NCI-H524 (cell line): Measurements from ENCODE around the gene SLC9C1.

Experiments
- DNase-seq, 2 experiments: peaks; one replicate each; lab custom pipeline; 2025; lab: John Stamatoyannopoulos, UW

SLC9C1 gene

GRCh38 chr3:112306825-112307224 is 12.8 kb upstream of the SLC9C1 start:
- DNase-seq = no peak

- no peak for DNase-seq
These were observed 10.6 kb upstream of the SLC9C1 start for GRCh38 chr3:112304611-112305010.

DNA sequence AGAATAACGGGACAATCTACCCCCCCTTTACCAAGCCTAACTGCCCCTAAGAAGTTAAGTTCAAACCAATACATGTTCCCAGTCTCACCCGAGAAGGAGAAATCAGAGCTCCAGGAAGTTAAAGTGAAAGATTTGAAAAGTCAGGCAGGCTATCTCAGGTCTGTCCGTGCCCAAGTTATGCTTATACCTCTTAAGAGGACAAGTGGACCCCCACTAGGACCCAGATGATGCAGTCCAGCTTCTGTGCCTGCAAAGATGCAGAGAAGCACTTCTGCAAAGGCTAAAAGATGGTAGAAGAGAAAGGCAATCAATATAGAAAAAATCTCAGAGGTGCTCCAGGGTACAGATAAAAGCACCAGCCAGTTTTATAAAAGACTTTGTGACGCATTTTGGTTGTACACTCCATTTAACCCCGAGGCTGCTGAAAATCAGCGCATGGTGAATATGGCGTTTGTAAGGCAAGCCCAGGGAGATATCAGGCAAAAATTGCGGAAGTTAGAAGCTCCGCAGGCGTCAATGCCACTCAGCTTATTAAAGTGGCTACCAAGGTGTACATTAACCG is 9.8 kb upstream of the SLC9C1 start:
- no peak for DNase-seq

DNA sequence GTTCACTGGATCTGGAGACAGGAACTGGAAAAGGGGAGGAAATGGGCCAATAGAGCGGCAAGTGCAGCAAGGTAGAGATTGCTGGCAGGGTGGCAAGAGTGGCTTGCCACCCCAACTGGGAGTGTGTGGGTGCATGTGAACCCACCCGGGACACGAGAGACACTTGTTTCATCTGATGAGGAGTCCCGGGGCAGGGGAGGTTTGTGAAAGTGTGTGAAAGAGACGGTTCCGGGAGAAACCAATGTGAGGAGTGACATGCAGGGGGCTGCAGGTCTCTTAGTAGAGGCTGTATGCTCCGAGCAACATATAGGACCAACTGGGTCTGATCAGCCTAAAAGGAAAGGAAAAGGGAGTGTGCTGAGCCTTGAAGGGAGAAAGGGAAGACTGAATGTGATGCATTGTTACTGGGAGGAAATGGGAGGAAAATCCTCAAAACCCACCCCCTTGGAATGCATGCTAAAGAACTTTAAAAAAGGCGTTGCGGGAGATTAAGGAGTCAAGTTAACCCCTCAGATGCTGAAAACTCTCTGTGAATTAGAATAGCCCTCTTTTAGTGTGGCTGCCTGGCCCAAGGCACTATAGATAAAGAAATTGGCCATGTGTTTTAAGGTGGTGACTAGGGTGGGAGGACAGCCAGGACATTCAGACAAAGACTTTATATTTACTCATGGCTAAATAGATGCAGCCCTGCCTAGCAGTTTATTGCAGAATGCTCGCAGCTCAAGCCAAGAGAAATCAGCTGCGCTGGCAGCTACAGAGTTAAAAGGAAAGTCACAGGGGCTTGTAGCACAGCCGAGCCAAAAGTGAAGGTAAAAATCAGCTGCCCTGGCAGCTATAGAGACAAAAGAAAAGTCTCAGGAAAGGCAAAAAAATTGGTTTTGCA is 9.1 kb upstream of the SLC9C1 start:
- no peak for DNase-seq

- peak; percentile 35 to 70 for DNase-seq
These were observed 8.3 kb upstream of the SLC9C1 start for GRCh38 chr3:112302150-112302830.

DNA sequence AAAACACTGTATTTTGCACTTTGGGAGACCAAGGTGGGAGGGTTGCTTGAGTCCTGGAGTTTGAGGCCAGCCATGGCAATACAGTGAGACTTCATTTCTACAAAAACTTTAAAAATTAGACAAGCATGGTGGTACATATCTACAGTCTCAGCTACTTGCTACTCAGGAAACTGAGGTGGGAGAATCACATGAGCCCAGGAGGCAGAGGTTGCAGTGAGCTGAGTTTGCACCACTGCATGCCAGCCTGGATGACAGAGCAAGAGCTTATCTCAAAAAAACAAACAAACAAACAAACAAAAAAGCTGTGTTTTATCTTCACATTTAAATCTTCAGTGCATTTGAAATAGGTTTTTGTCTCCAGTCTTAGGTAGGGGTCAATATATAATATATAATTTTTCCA is 4.8 kb upstream of the SLC9C1 start:
- DNase-seq = no peak

DNA sequence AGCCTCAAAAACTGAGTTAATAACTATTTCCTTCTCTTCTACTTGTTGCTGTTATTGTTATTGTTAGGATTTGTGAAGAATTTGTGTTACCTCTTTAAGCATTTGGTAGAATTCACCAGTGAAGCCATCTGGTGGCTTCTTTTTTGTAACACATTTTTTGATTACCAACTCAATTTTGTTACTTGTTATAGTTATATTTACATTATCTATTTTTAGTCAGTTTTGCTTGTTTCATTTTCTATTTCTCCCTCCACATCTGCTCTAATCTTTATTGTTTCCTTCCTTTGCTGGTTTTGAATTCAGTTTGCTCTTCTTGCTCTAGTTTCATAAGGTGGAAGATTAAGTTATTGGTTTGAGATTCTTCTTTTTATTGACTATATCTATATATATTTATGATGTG is 3.7 kb upstream of the SLC9C1 start:
- no peak for DNase-seq

GRCh38 chr3:112289011-112289410 is 5.0 kb downstream of the SLC9C1 start:
- DNase-seq = no peak

DNA sequence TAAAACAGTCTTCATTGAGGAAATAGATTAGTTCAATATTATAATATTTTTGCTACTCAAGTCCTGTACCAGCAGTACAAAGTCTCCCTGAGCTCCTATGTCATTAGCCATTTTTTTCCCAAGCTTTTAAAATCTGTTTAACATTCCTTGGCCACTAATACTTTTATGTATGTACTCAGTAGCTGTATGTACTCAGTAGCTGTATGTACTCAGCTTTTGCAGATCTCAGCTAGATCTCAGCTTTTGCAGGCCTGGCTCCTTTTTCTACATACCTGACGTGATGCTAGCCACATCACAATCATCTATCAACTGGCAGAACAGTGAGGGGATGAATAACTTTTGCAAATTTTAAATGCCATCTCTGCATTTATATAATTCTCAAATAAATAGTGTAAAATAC is 13.8 kb downstream of the SLC9C1 start:
- no peak for DNase-seq

- no peak for DNase-seq
These were observed 20.5 kb downstream of the SLC9C1 start for GRCh38 chr3:112273536-112273935.

DNA sequence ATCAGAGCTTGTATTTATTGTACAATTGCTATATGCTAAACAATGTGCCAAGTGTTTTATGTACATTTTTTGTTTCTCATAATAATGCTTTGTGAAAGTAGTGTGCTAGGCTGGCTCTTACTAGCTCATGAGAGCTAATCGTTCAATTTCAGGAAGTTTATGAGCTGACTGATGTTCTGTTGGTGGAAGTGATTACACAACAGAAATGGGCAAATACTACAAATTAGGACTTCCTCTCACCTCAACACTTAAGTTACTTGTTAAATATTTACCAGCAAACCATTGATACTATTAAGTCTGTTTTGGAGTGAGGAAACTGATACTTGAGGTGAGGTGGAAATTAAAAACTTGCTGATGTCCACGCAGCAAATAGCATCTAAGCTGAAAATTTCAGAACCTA is 32.3 kb downstream of the SLC9C1 start:
- no peak for DNase-seq

- DNase-seq = no peak
These were observed 33.5 kb downstream of the SLC9C1 start for GRCh38 chr3:112260563-112260962.

GRCh38 chr3:112253301-112253971 is 40.6 kb downstream of the SLC9C1 start:
- no peak for DNase-seq

- DNase-seq = no peak
These were observed 46.1 kb downstream of the SLC9C1 start for GRCh38 chr3:112247900-112248299.

DNA sequence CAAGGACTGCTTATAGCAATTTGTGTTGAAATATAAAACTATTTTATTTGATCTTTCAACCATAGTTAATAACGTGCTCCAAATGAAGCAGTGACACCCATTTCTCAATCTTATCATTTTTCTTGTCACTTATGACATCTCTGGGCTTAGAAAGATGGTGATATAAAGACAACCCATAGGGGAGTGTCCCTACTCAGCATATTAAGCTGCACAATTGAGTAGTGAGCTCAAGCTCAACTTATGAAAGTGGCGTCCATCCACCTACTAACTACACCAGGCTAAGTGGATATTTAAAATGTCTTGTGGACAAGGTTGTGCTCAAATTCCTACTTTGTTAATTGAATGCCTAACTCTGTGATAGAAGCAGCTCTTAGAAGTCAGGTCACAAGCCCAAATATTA is 46.7 kb downstream of the SLC9C1 start:
- no peak for DNase-seq

DNA sequence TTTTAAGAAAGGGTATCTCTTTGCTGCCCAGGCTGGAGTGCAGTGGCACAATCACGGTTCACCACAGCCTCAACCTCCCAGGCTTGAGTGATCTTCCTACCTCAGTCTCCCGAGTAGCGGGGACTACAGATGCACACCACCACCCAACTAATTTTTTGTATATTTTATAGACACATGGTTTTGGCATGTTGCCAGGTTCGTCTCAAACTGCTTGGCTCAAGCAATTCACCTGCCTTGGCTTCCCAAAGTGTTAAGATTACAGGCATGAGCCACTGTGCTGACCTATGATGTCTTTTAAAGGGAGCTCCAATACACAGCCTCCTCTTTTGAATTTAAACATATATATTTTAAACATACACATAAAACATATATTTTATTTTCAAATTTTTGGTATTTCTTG is 60.9 kb downstream of the SLC9C1 start:
- no peak for DNase-seq

DNA sequence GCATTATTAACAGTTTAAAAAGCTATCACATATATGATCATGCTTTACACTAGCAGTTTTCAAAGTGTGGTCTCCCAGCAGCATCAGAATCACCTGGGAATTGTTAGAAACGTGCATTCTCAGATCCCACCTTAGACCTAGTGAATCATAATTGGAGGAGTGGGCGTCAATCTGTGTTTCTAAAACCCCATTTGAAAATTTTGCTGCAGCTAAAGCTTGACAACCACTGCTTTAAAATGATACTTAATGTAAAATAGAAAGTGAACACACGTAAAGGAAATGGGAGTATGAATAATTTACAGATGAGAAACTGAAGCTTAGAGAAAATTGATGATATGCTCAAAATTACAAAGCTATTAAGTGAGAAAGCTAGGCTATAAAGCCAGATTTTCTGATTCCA is 62.3 kb downstream of the SLC9C1 start:
- no peak for DNase-seq

DNA sequence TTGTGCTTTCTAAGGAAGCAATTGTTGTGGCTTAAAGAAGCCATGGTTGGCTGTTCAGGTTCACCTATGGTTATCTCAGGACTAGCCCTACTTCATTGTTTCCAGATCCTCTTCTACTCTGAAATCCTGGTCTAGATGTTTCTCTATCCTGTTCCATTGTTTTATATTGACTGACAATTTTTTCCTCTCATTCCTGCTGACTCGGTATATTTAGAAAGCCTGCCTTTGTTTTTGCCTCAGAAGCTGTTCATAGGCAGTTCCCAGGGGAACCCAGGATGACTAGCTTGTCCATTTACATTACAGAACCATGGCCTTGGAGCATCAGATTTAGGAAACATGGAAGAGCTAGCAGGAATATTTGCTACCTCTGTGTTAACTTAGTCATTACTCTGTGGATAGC is 64.0 kb downstream of the SLC9C1 start:
- DNase-seq = no peak

- DNase-seq = no peak
These were observed 65.2 kb downstream of the SLC9C1 start for GRCh38 chr3:112228786-112229185.

DNA sequence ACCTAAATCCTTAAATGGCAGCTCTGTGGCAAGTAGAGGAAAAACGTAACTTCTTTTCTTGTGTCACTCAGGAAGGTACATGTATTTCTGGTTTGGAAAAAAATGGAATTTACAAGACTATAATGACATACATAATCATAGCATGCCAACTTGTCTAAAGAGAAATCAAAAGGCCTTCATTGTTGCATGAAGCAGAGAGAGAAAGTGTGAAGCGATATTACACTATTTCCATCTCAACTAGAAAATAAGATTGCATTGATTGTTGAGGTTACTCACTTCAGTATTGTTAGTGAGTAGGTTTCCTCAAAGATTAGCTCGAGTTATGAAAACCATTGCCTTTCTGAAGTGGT is 93.7 kb downstream of the SLC9C1 start:
- DNase-seq = no peak

DNA sequence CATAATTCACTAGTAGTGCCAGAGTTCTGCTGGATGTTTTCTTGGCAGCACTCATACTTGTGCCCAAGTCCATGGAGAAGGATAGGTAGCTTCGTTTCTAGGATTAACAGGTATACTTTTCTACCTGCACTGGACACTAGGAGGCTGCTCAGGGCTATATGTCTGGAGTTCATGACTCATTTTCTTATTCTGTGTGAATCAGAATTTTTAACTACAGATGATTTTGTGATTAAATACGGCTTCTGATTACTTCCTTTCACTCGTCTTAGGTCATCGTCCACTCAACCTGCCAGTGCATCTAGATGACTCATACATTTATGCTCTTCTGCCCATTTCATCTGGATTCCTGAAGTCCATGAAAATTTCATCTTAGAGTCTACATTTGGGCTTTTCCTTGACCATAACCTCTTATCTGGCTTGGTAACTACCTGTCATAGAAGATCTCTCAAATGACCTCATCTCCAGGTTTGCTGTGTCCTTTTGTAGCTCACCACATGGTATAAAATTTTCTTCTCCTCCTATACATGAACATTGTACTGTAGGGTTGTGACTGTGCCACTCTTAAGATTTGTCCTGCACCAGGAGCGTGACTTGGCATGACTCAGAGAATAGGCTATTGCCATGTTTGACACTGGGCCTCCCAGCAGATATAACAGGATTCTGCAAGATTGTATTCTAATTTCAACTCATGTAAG is 94.2 kb downstream of the SLC9C1 start:
- DNase-seq = no peak

DNA sequence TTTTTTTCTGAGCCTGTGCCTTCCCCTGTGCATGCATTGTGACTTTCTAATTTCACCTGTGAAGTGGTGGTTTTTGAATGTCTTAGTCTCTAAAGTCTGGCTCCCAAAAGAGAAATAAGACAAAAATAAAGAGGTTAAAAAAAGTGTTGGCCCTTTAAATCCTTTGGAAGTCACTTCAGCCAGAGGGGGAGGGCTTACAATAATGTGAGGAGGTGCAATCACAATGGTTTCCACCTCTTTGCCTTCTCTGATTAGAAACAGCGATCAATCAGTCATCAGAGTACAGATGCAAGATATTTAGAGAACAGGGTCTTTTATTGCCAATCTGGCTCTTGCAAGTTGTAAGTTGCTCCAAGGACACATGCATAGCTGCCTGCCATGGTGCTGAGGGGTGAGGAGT is 96.9 kb downstream of the SLC9C1 start:
- no peak for DNase-seq
